Calu3 (cell line): ENCODE data around the gene IL20. TPM values are rescaled to one million over a fixed set of nuclear protein-coding genes. Genes with fewer than 3 reads are reported as not detected.

Experiments
- BruUV-seq: library from RNA; stranded (reverse); fragments of 400-500 nt; replicated peaks from 2 replicates; lab custom pipeline; 2021; lab: Mats Ljungman, UMichigan
- CTCF ChIA-PET: fragments of 300-600 bp; sonication (Branson Sonifier 250); formaldehyde crosslinking; loops from one replicate; lab custom pipeline; 2022; ENCODE audit warnings: antibody characterized with exemption; lab: Charles Lee
- DNase-seq: peaks from one replicate; pipeline ENCODE4 v3.0.0; 2022
- H3K27ac Mint-ChIP-seq: one replicate; pipeline ENCODE4 v1.8.0; 2022; ENCODE audit warnings: mixed read lengths; ENCODE audit not compliant: unreplicated experiment
- H3K27me3 Mint-ChIP-seq: one replicate; pipeline ENCODE4 v1.8.0; 2022; ENCODE audit warnings: mixed read lengths; ENCODE audit not compliant: unreplicated experiment
- H3K36me3 Mint-ChIP-seq: one replicate; pipeline ENCODE4 v1.8.0; 2022; ENCODE audit warnings: mild to moderate bottlenecking, moderate library complexity, mixed read lengths; ENCODE audit not compliant: insufficient read depth, unreplicated experiment
- H3K4me1 Mint-ChIP-seq: one replicate; pipeline ENCODE4 v1.8.0; 2022; ENCODE audit warnings: mild to moderate bottlenecking, low read depth, mixed read lengths; ENCODE audit not compliant: unreplicated experiment
- H3K4me3 Mint-ChIP-seq: one replicate; pipeline ENCODE4 v1.8.0; 2022; ENCODE audit warnings: mild to moderate bottlenecking, low read depth, moderate library complexity, mixed read lengths; ENCODE audit not compliant: unreplicated experiment
- H3K9me3 Mint-ChIP-seq: one replicate; pipeline ENCODE4 v1.8.0; 2022; ENCODE audit warnings: low read depth, mixed read lengths; ENCODE audit not compliant: unreplicated experiment
- intact Hi-C: fragments of 100-400 bp; cut with micrococcal nuclease; formaldehyde crosslinking; loops from one replicate; pipeline ENCODE4 v1.10.0; 2022; ENCODE audit not compliant: unreplicated experiment
- total RNA-seq: library from RNA; stranded (reverse); gene quantifications from 2 replicates; pipeline ENCODE4 v1.2.3, GENCODE V29; 2022
- TF ChIP-seq, protein P1 (sequence below): fragments of 200-600 bp; IDR thresholded peaks from one replicate; pipeline ENCODE4 v1.8.0; 2022; ENCODE audit warnings: antibody characterized with exemption; ENCODE audit not compliant: unreplicated experiment

IL20 gene
- total RNA-seq, 1 experiment from 2014 or later = not detected

DNA sequence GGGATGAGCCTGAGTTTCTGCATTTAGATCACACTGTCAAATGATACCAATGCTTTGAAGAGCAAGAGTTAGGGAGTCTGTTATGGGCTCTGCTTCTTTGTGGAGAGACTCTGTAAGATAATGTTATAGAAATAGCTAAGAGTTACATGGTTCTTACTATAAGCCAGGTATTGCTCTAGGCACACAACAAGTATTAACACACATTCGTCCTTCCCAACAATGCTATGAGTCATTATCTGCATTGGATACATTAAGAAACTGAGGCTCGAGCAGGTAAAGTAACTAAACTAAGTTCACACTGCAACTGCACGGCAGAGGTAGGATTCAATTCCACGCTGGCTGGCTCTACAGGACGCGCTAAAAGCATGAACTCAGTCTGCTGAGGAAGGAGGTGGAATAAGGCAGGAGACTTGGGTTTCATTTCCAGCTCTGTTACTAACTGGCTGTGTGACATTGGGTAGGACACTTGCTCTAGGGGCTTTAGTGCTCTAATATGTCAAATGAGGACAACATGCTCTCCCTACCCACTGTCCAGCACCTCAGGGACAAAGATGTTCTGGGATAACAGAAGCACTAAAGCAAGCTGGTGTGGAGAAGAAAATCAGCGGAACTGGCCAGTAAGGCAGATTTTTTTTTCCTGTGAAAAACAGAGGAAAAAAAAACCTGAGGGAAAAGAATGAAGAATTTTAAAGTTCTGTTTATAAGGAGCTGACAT lies 23.7 kb upstream of the IL20 start:
- Mint-ChIP-seq H3K27ac (no peak overlapping the region), H3K9me3 (no peaks in the 10 kb centered on the region), H3K4me3 (no peak overlapping the region), H3K4me1 (no peaks in the 10 kb centered on the region), H3K36me3 (no peaks in the 10 kb centered on the region), H3K27me3 (peaks cover 84% of the 10 kb centered on the region)
- DNase-seq = no peak
- CTCF ChIA-PET = no interaction called here
- BruUV-seq = no TSS peak
- intact Hi-C loops = no loop called here
- TF ChIP-seq, protein P1, sequence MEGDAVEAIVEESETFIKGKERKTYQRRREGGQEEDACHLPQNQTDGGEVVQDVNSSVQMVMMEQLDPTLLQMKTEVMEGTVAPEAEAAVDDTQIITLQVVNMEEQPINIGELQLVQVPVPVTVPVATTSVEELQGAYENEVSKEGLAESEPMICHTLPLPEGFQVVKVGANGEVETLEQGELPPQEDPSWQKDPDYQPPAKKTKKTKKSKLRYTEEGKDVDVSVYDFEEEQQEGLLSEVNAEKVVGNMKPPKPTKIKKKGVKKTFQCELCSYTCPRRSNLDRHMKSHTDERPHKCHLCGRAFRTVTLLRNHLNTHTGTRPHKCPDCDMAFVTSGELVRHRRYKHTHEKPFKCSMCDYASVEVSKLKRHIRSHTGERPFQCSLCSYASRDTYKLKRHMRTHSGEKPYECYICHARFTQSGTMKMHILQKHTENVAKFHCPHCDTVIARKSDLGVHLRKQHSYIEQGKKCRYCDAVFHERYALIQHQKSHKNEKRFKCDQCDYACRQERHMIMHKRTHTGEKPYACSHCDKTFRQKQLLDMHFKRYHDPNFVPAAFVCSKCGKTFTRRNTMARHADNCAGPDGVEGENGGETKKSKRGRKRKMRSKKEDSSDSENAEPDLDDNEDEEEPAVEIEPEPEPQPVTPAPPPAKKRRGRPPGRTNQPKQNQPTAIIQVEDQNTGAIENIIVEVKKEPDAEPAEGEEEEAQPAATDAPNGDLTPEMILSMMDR = no peak

DNA sequence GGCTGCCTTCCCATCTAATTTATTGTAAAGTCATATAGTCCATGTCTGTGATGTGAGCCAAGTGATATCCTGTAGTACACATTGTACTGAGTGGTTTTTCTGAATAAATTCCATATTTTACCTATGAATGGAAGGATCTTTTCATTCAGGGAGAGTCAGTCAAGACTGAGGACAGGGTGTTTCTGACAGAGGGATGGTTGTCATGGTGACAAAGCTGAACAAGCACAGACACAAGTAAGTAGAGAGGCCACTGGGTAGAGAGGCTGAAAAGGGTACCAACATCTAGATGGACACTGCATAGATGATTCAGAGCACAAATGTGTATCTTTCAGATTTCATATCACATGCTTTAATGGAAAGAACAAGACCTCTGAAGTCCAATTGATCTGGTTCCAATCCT lies 22.6 kb upstream of the IL20 start:
- no TSS peak for BruUV-seq
- H3K36me3 Mint-ChIP-seq = no peaks in the 10 kb centered on the region
- CTCF ChIA-PET = no interaction called here
- DNase-seq = no peak
- intact Hi-C loops = no loop called here
- no peak overlapping the region for H3K4me3 Mint-ChIP-seq
- H3K27ac Mint-ChIP-seq = no peak overlapping the region
- H3K9me3 Mint-ChIP-seq = no peaks in the 10 kb centered on the region
- no peaks in the 10 kb centered on the region for H3K4me1 Mint-ChIP-seq
- peaks cover 81% of the 10 kb centered on the region for H3K27me3 Mint-ChIP-seq
- TF ChIP-seq, protein P1 = no peak

DNA sequence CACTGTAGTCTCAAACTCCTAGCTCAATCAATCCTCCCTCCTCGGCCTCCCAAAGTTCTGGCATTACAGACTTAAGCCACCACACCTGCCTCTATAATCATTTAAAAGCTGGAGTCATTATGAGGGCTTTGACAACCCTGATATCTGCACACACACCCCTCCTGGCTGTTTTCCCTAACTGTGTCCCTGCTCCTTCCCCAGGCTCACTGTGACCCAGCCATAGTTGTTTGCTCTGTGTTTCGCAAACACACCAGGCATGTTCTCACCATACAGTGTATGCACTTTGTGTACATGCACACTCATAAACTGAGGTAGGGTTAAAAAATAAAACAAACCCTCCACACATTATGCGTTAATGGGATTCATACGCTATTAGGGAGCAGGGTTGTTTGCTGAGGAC lies 21.8 kb upstream of the IL20 start:
- TF ChIP-seq, protein P1 = no peak
- DNase-seq = no peak
- Mint-ChIP-seq H3K36me3 (no peaks in the 10 kb centered on the region), H3K4me3 (no peak overlapping the region), H3K27ac (no peak overlapping the region), H3K9me3 (no peaks in the 10 kb centered on the region), H3K4me1 (no peaks in the 10 kb centered on the region), H3K27me3 (peaks cover 81% of the 10 kb centered on the region)
- BruUV-seq = no TSS peak
- CTCF ChIA-PET = no interaction called here
- intact Hi-C loops = no loop called here

DNA sequence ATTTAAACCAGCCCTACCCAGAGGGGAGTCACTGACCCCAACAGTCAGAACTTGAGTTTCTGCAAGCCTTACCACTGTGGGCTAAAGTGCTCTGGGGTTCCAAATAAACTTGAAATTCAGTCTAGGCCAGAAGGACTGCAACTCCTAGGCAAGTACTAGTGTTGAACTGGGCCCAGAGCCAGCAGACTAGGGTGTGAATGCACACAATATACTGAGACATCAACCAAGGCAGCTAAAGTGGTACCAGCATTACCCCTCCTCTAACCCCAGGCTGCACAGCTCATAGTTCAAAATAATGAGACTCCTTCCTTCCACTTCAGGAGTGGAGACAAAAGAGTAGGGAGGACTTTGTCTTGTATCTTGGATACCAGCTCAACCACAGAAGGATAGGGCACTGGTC lies 18.9 kb upstream of the IL20 start:
- intact Hi-C loops = no loop called here
- Mint-ChIP-seq H3K27ac (no peak overlapping the region), H3K36me3 (no peaks in the 10 kb centered on the region), H3K27me3 (peaks cover 81% of the 10 kb centered on the region), H3K4me3 (no peak overlapping the region), H3K9me3 (no peaks in the 10 kb centered on the region), H3K4me1 (no peaks in the 10 kb centered on the region)
- CTCF ChIA-PET = interaction anchor here (1.8 kb wide), 1 partner anchor 63 kb away, joined by 6 read pairs; no protein-coding TSS in a partner anchor
- TF ChIP-seq, protein P1 = no peak
- BruUV-seq = no TSS peak
- no peak for DNase-seq
